Adipose tissue (tissue), 3 donors: ENCODE measurements around the gene CLIP1. TPM values are rescaled to one million over a fixed set of nuclear protein-coding genes. Genes with fewer than 3 reads are reported as not detected.
A peak's percentile ranks its signal among the peaks of the same experiment; 100 is the strongest.
"Not testable (repeated sequence)": the region's sequence is repeated elsewhere in the genome, so short reads cannot be mapped to it uniquely, and the experiment has no call there.

ENCODE experiments used
- H3K27ac ChIP-seq: one replicate; pipeline ENCODE4 v1.5.1; 2013; ENCODE audit warnings: low read depth, low read length
- WGBS, 3 donors: extraction: QIAGEN DNeasy Blood & Tissue Kit; methylation state at CpG; one replicate each; pipeline ENCODE4 v1.1.7; 2013; 5-methylcytosine and 5-hydroxymethylcytosine counted together
- polyA plus RNA-seq, 3 donors: library from polyadenylated mRNA; stranded (reverse); fragments of 200-250 nt; gene quantifications; one replicate each; pipeline ENCODE4 v1.2.3, GENCODE V29; 2013
- donor health status: healthy with polysubstance abuse.
- donor health status: Bipolar disorder and iron deficiency.
- donor health status: healthy.

Gene CLIP1
- polyA plus RNA-seq, result 10 to 100 TPM; 11.9 to 29.0 (median 26.0) TPM

GRCh38 chr12:122421821-122422729 is at the start of gene CLIP1:
CLIP1 (minus strand) TSS chr12:122422669; CDS start chr12:122380452, 42,217 bp downstream.
- H3K27ac ChIP-seq, result peak within 1 kb of the TSS; percentile 94

GRCh38 chr12:122471324-122472226 is 49.1 kb upstream of the CLIP1 start:
- no peak overlapping the region for H3K27ac ChIP-seq
- 15 to 45% (median 42%) methylated on average over 3 of the region's 3 CpGs for WGBS, 3 donors

More at GRCh38 chr12:122421821-122422729, at the start of gene CLIP1:
- WGBS, 3 donors, result 0 to 1% (median 0%) methylated on average over 50 to 118 of the region's 118 CpGs

GRCh38 chr12:122470576-122470975 is 48.1 kb upstream of the CLIP1 start:
- WGBS, 3 donors, result 94 to 98% (median 95%) methylated on average over 7 of the region's 7 CpGs
- H3K27ac ChIP-seq, result not testable (repeated sequence)

- not testable (repeated sequence) for H3K27ac ChIP-seq
- WGBS, 3 donors, result 86 to 90% (median 86%) methylated on average over 6 of the region's 6 CpGs
These were observed 47.4 kb upstream of the CLIP1 start for GRCh38 chr12:122469856-122470255.

- WGBS, 3 donors, result 64 to 74% (median 69%) methylated on average over 4 of the region's 4 CpGs
- no peak overlapping the region for H3K27ac ChIP-seq
These were observed 45.5 kb upstream of the CLIP1 start for GRCh38 chr12:122467983-122468382.

GRCh38 chr12:122464317-122465042 is 42.0 kb upstream of the CLIP1 start:
- not testable (repeated sequence) for H3K27ac ChIP-seq
- WGBS, 3 donors, result 70 to 78% (median 78%) methylated on average over 17 of the region's 17 CpGs

- H3K27ac ChIP-seq, result no peak overlapping the region
- WGBS, 3 donors, result 78 to 93% (median 79%) methylated on average over 2 of the region's 2 CpGs
These were observed 38.2 kb upstream of the CLIP1 start for GRCh38 chr12:122460641-122461040.

GRCh38 chr12:122460061-122460460 is 37.6 kb upstream of the CLIP1 start:
- WGBS, 3 donors, result 92 to 94% (median 93%) methylated on average over 7 of the region's 7 CpGs
- no peak overlapping the region for H3K27ac ChIP-seq

- 92 to 100% (median 99%) methylated on average over 2 of the region's 2 CpGs for WGBS, 3 donors
- no peak overlapping the region for H3K27ac ChIP-seq
These were observed 36.7 kb upstream of the CLIP1 start for GRCh38 chr12:122459211-122459610.

- 91 to 95% (median 95%) methylated on average over 17 of the region's 17 CpGs for WGBS, 3 donors
- H3K27ac ChIP-seq, result no peak overlapping the region
These were observed 35.9 kb upstream of the CLIP1 start for GRCh38 chr12:122458105-122459035.

- 47 to 65% (median 62%) methylated on average over 2 of the region's 2 CpGs for WGBS, 3 donors
- H3K27ac ChIP-seq, result no peak overlapping the region
These were observed 35.2 kb upstream of the CLIP1 start for GRCh38 chr12:122457627-122458026.

GRCh38 chr12:122454739-122455138 is 32.3 kb upstream of the CLIP1 start:
- no peak overlapping the region for H3K27ac ChIP-seq
- WGBS, 3 donors, result 60 to 77% (median 73%) methylated on average over 6 of the region's 6 CpGs

- WGBS, 3 donors, result 89 to 95% (median 90%) methylated on average over 12 of the region's 12 CpGs
- H3K27ac ChIP-seq, result no peak overlapping the region
These were observed 31.8 kb upstream of the CLIP1 start for GRCh38 chr12:122454250-122454721.

- no peak overlapping the region for H3K27ac ChIP-seq
- 74 to 82% (median 77%) methylated on average over 11 of the region's 11 CpGs for WGBS, 3 donors
These were observed 30.3 kb upstream of the CLIP1 start for GRCh38 chr12:122452701-122453285.

GRCh38 chr12:122449317-122449716 is 26.8 kb upstream of the CLIP1 start:
- H3K27ac ChIP-seq, result no peak overlapping the region
- WGBS, 3 donors, result 92 to 94% (median 92%) methylated on average over 2 of the region's 2 CpGs

GRCh38 chr12:122447825-122448224 is 25.4 kb upstream of the CLIP1 start:
- H3K27ac ChIP-seq, result not testable (repeated sequence)
- 91 to 98% (median 97%) methylated on average over 3 of the region's 3 CpGs for WGBS, 3 donors

GRCh38 chr12:122446390-122446789 is 23.9 kb upstream of the CLIP1 start:
- not testable (repeated sequence) for H3K27ac ChIP-seq
- WGBS, 3 donors, result 69 to 80% (median 77%) methylated on average over 6 of the region's 6 CpGs
